ENCODE data around the gene STXBP1.

GRCh38 chr9:127676638-127677037 is 64.6 kb downstream of the STXBP1 start:
- TF ChIP-seq, protein P1, sequence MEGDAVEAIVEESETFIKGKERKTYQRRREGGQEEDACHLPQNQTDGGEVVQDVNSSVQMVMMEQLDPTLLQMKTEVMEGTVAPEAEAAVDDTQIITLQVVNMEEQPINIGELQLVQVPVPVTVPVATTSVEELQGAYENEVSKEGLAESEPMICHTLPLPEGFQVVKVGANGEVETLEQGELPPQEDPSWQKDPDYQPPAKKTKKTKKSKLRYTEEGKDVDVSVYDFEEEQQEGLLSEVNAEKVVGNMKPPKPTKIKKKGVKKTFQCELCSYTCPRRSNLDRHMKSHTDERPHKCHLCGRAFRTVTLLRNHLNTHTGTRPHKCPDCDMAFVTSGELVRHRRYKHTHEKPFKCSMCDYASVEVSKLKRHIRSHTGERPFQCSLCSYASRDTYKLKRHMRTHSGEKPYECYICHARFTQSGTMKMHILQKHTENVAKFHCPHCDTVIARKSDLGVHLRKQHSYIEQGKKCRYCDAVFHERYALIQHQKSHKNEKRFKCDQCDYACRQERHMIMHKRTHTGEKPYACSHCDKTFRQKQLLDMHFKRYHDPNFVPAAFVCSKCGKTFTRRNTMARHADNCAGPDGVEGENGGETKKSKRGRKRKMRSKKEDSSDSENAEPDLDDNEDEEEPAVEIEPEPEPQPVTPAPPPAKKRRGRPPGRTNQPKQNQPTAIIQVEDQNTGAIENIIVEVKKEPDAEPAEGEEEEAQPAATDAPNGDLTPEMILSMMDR (IDR thresholded peaks at IDR 0.05; ENCODE audit: low read depth, low read length), result no peak
- TF ChIP-seq EZH2phosphoT487 (IDR thresholded peaks at IDR 0.05; ENCODE audit: low read depth), result no peak
